Natural killer cell (primary cell): Measurements from ENCODE around the gene DDN. TPM values are rescaled to one million over a fixed set of nuclear protein-coding genes. Genes with fewer than 3 reads are reported as not detected.

Source experiments
- ATAC-seq, 3 donors: fragments of 150-1000 bp in 2 of 3; fragments of 200-7000 bp in 1 of 3; cut with Tn5 transposase; 1 replicate in 1 of 3; 2 replicates in 2 of 3; pipeline ENCODE4 v1.10.0; 2021; ENCODE audit warnings: mild to moderate bottlenecking in 2 of 3, moderate library complexity in 2 of 3
- DNase-seq, 2 donors: peaks; one replicate each; pipeline versions ENCODE4 v3.0.0 to v3.0.0-alpha.2; 2013 to 2021; ENCODE audit warnings: mixed read lengths in 1 of 2
- H3K27ac ChIP-seq: one replicate; pipeline ENCODE4 v1.5.1; 2013; ENCODE audit warnings: mild to moderate bottlenecking, low read length
- H3K27me3 ChIP-seq: one replicate; pipeline ENCODE4 v1.6.1; 2013; ENCODE audit warnings: low read length; ENCODE audit not compliant: control insufficient read depth, insufficient read depth
- H3K36me3 ChIP-seq: one replicate; pipeline ENCODE4 v1.6.1; 2013; ENCODE audit warnings: low read length; ENCODE audit not compliant: control insufficient read depth, insufficient read depth
- H3K4me1 ChIP-seq: one replicate; pipeline ENCODE4 v1.6.1; 2013; ENCODE audit warnings: low read length; ENCODE audit not compliant: control insufficient read depth, insufficient read depth
- H3K4me3 ChIP-seq: one replicate; pipeline ENCODE4 v1.5.1; 2013; ENCODE audit warnings: low read length
- H3K9me3 ChIP-seq: one replicate; pipeline ENCODE4 v1.6.1; 2013; ENCODE audit warnings: low read length; ENCODE audit not compliant: control insufficient read depth, insufficient read depth
- H3K27ac Mint-ChIP-seq, 2 donors: one replicate each; pipeline ENCODE4 v1.8.0; 2022; ENCODE audit warnings: mild to moderate bottlenecking in 2 of 2, mixed read lengths in 2 of 2, moderate library complexity in 1 of 2
- H3K27me3 Mint-ChIP-seq, 2 donors: one replicate each; pipeline ENCODE4 v1.8.0; 2022; ENCODE audit warnings: low read depth in 2 of 2, mixed read lengths in 2 of 2
- H3K36me3 Mint-ChIP-seq: one replicate; pipeline ENCODE4 v1.8.0; 2022; ENCODE audit warnings: mixed read lengths
- H3K4me1 Mint-ChIP-seq, 2 donors: one replicate each; pipeline ENCODE4 v1.8.0; 2022; ENCODE audit warnings: mixed read lengths in 2 of 2
- H3K4me3 Mint-ChIP-seq: one replicate; pipeline ENCODE4 v1.8.0; 2022; ENCODE audit warnings: mild to moderate bottlenecking, moderate library complexity, mixed read lengths
- H3K9me3 Mint-ChIP-seq, 2 donors: one replicate each; pipeline ENCODE4 v1.8.0; 2022; ENCODE audit warnings: mixed read lengths in 2 of 2
- WGBS: methylation state at CpG from one replicate; pipeline ENCODE4 v1.1.7; 2013; ENCODE audit warnings: missing lambda C conversion rate; ENCODE audit not compliant: insufficient coverage; 5-methylcytosine and 5-hydroxymethylcytosine counted together
- intact Hi-C: fragments of 100-400 bp; cut with micrococcal nuclease; formaldehyde crosslinking; loops from one replicate; pipeline ENCODE4 v1.14.2; 2022
- total RNA-seq, 4 donors: library from RNA; stranded (reverse); fragments of 120-200 nt in 1 of 4; gene quantifications; one replicate each; pipeline versions ENCODE4 v1.2.3 to v1.2.4, GENCODE V29; 2013 to 2022
- TF ChIP-seq, protein P1 (sequence below): fragments of 200-600 bp; IDR thresholded peaks from one replicate; pipeline ENCODE4 v1.8.0; 2022; ENCODE audit warnings: antibody characterized with exemption

The DDN gene
- total RNA-seq, 3 donors from 2014 or later (not counting 1 experiment from before 2014, with no cell fraction given): 1.1 to 3.4 (median 1.4) TPM

DNA sequence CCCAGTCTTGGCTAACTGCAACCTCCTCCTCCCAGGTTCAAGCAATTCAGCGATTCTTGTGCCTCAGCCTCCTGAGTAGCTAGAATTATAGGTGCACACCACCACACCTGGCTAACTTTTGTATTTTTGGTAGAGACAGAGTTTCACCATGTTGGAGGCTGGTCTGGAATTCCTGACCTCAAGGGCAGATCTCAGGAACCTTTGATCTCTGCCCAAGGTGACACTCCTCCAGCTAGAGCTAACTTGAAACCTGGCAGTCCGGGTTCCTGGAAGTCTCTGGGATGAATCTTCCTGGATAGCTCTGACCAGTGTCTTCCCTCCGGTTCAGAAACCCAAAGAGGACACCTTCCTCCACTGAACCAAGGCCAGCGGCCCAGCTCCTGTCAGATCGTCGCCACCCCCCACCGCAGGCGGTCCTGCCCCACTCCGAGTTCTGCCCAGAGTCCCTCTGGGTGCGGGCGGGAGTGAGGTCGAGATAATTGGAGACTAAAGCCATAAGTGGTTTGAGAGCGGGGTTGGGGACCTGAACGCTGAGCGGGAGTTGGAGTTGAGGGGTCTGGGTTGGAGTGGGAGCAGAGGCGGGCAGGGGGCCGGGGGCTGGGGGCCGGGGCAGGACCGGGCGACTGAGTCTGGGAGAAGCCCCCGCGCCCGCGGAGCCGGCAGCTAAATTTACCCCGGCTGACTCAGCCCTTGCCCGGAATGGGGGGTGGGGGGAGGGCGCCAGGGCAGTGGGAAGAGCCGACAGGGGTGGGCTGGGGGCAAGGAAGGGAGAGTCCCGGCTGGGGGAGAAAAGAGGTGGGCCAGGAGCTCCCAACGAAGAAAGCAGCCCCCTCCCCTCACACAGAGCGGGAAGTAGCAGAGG, 4.7 kb downstream of the DDN start:
- H3K27ac Mint-ChIP-seq: no peak overlapping the region

DNA sequence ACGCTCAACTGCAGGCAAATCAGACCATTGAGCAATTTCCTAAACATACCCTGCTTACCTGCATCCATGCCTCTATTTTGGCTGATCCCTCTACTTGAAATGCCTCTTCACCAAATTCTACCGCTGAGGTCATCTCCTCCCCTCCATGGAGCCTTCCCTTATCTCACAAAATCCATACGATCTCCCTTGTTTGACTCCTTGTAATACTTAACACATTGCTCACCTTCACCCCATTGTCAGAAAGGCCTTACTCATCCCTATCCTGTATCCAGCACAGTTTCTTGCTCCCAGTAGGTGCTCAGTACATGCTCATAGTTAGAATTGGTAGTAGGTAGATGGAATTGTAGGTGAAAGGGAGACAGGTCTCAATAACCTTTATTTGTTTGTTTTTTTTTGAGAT, 5.4 kb downstream of the DDN start:
- Mint-ChIP-seq H3K36me3 (no peaks in the 10 kb centered on the region), H3K4me3 (no peak overlapping the region), H3K27me3 (peaks cover 33 to 56% of the 10 kb centered on the region in 2 donors), H3K27ac (no peak overlapping the region), H3K4me1 (peaks cover 15 to 28% of the 10 kb centered on the region in 2 donors), H3K9me3 (no peaks in the 10 kb centered on the region)
- Histone ChIP-seq H3K4me3 (no peak overlapping the region), H3K9me3 (no peaks in the 10 kb centered on the region), H3K36me3 (no peaks in the 10 kb centered on the region), H3K27ac (no peak overlapping the region), H3K4me1 (peaks cover 30% of the 10 kb centered on the region), H3K27me3 (peaks cover 31% of the 10 kb centered on the region)
- intact Hi-C loops: no loop called here
- TF ChIP-seq, protein P1, sequence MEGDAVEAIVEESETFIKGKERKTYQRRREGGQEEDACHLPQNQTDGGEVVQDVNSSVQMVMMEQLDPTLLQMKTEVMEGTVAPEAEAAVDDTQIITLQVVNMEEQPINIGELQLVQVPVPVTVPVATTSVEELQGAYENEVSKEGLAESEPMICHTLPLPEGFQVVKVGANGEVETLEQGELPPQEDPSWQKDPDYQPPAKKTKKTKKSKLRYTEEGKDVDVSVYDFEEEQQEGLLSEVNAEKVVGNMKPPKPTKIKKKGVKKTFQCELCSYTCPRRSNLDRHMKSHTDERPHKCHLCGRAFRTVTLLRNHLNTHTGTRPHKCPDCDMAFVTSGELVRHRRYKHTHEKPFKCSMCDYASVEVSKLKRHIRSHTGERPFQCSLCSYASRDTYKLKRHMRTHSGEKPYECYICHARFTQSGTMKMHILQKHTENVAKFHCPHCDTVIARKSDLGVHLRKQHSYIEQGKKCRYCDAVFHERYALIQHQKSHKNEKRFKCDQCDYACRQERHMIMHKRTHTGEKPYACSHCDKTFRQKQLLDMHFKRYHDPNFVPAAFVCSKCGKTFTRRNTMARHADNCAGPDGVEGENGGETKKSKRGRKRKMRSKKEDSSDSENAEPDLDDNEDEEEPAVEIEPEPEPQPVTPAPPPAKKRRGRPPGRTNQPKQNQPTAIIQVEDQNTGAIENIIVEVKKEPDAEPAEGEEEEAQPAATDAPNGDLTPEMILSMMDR: no peak
- ATAC-seq (no peak), DNase-seq (no peak)
- 84% methylated on average over 3 of the region's 3 CpGs for WGBS

More for the DNA sequence above, 4.7 kb downstream of the DDN start:
- intact Hi-C loops: loop anchor here (5.0 kb wide), 2 partner anchors 48 to 62 kb away; no protein-coding TSS in a partner anchor
- H3K4me3 ChIP-seq: no peak overlapping the region
- WGBS: 25% methylated on average over 28 of the region's 32 CpGs
- DNase-seq (no peak), ATAC-seq (no peak)
- H3K4me3 Mint-ChIP-seq: no peak overlapping the region
- no peaks in the 10 kb centered on the region for H3K36me3 Mint-ChIP-seq
- H3K27me3 Mint-ChIP-seq: peaks cover 26 to 55% of the 10 kb centered on the region in 2 donors
- TF ChIP-seq, protein P1: no peak
- peaks cover 34% of the 10 kb centered on the region for H3K27me3 ChIP-seq
- no peaks in the 10 kb centered on the region for H3K9me3 Mint-ChIP-seq
- H3K9me3 ChIP-seq: no peaks in the 10 kb centered on the region
- no peak overlapping the region for H3K27ac ChIP-seq
- peaks cover 37% of the 10 kb centered on the region for H3K4me1 ChIP-seq
- H3K4me1 Mint-ChIP-seq: peaks cover 20 to 34% of the 10 kb centered on the region in 2 donors
- H3K36me3 ChIP-seq: no peaks in the 10 kb centered on the region

DNA sequence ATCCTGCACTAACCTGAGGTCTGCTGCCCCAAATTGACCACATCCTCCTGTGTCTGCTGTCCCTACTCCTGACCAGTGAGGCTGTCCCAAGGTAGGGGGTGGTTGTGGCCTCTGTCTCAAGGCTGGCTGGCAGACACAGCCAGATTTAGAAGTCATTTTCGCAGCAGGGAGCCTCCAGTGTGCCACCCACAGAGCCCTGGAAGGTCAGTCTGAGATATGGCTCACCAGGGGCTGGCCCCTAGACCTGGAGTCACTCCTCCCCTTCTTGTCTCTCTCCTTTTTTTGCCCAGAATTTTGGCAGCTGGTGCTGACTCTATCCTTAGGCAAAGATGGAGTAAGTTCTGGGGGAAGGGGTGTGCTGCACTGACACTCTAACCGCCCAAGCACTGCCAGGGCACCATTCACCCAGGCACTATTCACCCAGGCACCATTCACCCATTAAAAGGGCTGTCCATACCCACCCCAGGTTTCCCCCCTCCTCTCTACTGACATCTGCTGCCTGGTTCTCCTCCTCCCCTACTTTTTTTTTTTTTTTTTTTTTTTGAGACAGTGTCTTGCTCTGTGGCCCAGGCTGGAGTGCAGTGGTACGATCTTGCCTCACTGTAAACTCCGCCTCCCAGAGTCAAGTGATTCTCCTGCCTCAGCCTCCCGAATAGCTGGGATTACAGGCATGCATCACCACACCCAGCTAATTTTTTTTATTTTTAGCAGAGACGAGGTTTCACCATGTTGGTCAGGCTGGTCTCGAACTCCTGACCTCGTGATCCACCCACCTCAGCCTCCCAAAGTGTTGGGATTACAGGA, 7.7 kb downstream of the DDN start:
- Histone ChIP-seq H3K9me3 (no peaks in the 10 kb centered on the region), H3K36me3 (no peaks in the 10 kb centered on the region), H3K4me3 (no peak overlapping the region), H3K4me1 (peaks cover 14% of the 10 kb centered on the region), H3K27me3 (peaks cover 23% of the 10 kb centered on the region), H3K27ac (no peak overlapping the region)
- TF ChIP-seq, protein P1: no peak
- H3K9me3 Mint-ChIP-seq: no peaks in the 10 kb centered on the region
- intact Hi-C loops: no loop called here
- H3K27me3 Mint-ChIP-seq: peaks cover 47 to 51% of the 10 kb centered on the region in 2 donors
- peak in 1 of 2 donors; percentile 7 for DNase-seq
- H3K36me3 Mint-ChIP-seq: no peaks in the 10 kb centered on the region
- ATAC-seq: no peak
- H3K27ac Mint-ChIP-seq: no peak overlapping the region
- H3K4me1 Mint-ChIP-seq: peaks cover 15 to 17% of the 10 kb centered on the region in 2 donors
- H3K4me3 Mint-ChIP-seq: no peak overlapping the region
- WGBS: 69% methylated on average over 8 of the region's 8 CpGs
